ENCODE results near the gene PDE4B.

DNA sequence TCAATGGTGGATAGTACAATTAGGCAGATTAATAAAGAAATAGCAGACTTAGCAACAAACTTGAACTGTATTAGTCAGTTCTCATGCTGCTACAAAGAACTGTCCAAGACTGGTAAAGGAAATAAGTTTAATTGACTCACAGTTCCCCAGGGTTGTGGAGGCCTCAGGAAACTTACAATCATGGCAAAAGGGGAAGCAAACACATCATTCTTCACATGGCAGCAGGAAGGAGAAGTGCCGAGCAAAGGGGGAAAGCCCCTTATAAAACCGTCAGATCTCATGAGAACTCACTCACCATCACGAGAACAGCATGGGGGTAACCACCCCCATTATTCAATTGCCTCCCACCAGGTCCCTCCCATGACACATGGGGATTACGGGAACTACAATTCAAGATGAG, 27.1 kb upstream of the PDE4B start:
- no peak for TF ChIP-seq CTCF (conservative IDR thresholded peaks at IDR 0.05; ENCODE audit: low read depth, low read length)
- no peak for TF ChIP-seq EZH2 (IDR thresholded peaks at IDR 0.05; ENCODE audit: low read length, unreplicated experiment)
- no peak for TF ChIP-seq EZH2phosphoT487 (IDR thresholded peaks at IDR 0.05; ENCODE audit: borderline replicate concordance, low read length)

Data from PC-3 (cell line).